ENCODE results near the gene ZNF267. TPM values are rescaled to one million over a fixed set of nuclear protein-coding genes. Genes with fewer than 3 reads are reported as not detected.
"Not testable (repeated sequence)": the region's sequence is repeated elsewhere in the genome, so short reads cannot be mapped to it uniquely, and the experiment has no call there.

The ZNF267 gene
- total and polyA plus RNA-seq, 2 donors (not counting 3 experiments of a cell fraction or from before 2014, with no cell fraction given) = 5.2 to 19.1 TPM

DNA sequence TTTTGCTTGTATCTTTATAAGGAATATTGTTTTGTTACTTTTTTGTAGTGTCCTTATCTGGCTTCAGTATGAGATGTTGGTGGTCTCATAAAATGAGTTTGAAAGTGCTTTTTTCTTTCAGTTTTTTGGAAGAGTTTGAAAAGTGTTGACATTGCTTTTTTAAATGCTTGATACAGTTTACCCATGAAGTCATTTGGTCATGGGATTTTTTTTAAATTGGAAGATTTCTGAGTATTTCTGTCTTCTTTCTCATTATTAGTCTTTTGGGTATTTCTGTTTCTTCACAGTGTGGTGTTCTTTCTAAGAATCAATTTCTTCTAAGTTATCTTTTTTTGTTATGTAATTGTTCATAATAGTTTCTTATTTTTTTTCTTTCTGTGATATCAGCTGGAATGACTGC, 15.1 kb downstream of the ZNF267 start:
- dilution Hi-C loops (cut with MboI; ENCODE audit: extremely low pct_ligation_motif_present, low sequenced_read_pairs) (no loop called here), intact Hi-C loops (cut with micrococcal nuclease) (no loop called here)
- Histone ChIP-seq H3K27me3 (ENCODE audit: control insufficient read depth in 2 of 2, insufficient read depth in 2 of 2, low read length in 2 of 2) (no peaks in the 10 kb centered on the region), H3K4me3 (replicated peaks in 1 of 3; ENCODE audit: insufficient read depth in 1 of 3, low read depth in 1 of 3, low read length in 3 of 3) (no peak overlapping the region), H3K27ac (ENCODE audit: insufficient read depth, low read depth, low read length) (no peak overlapping the region), H3K9me1 (replicated peaks; ENCODE audit: control insufficient read depth, extremely low read depth, insufficient read depth, low read length) (no peaks in the 10 kb centered on the region), H3K79me2 (ENCODE audit: control insufficient read depth, insufficient read depth, low read length) (peaks cover 84% of the 10 kb centered on the region), H4K20me1 (replicated peaks; ENCODE audit: control insufficient read depth, extremely low read depth, insufficient read depth, low read length) (peaks cover 8% of the 10 kb centered on the region), H3K4me2 (ENCODE audit: insufficient read depth, low read length) (no peak overlapping the region), H2AFZ (ENCODE audit: low read depth, low read length) (no peak overlapping the region), H3K4me1 (ENCODE audit: control insufficient read depth, extremely low read depth, insufficient read depth, low read length) (no peaks in the 10 kb centered on the region), H3K9me3 (replicated peaks; ENCODE audit: control insufficient read depth, insufficient read depth, low read length) (peaks cover 3% of the 10 kb centered on the region), H3K9ac (replicated peaks; ENCODE audit: extremely low read depth, insufficient read depth, low read length) (no peak overlapping the region), H3K36me3 (ENCODE audit: control insufficient read depth in 2 of 2, extremely low read depth in 1 of 2, insufficient read depth in 2 of 2, low read length in 2 of 2) (peaks cover 15 to 28% of the 10 kb centered on the region in 2 experiments)
- DNase-seq (ENCODE audit: low read depth, low spot score) (no peak), FAIRE-seq (no peak)
- POLR2A ChIA-PET = interaction anchor here (0.7 kb wide), 1 partner anchor 668 kb away, joined by 5 read pairs; no protein-coding TSS in a partner anchor
- CTCF ChIA-PET = no interaction called here
- BruUV-seq (replicated peaks) = no TSS peak
- TF ChIP-seq, protein P1, sequence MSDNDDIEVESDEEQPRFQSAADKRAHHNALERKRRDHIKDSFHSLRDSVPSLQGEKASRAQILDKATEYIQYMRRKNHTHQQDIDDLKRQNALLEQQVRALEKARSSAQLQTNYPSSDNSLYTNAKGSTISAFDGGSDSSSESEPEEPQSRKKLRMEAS (IDR thresholded peaks at IDR 0.05; ENCODE audit: insufficient read depth, insufficient read length) = no peak
- TF ChIP-seq EZH2 (IDR thresholded peaks at IDR 0.05; ENCODE audit: borderline replicate concordance, low read depth, low read length, severe bottlenecking) (no peak), POLR2A (IDR thresholded peaks at IDR 0.05; ENCODE audit: low read depth, low read length) (no peak), MYC (IDR thresholded peaks at IDR 0.05; ENCODE audit: low read depth, low read length) (no peak), FOS (IDR thresholded peaks at IDR 0.05; ENCODE audit: borderline replicate concordance, insufficient read depth, low read length) (no peak), POLR2AphosphoS5 (IDR thresholded peaks at IDR 0.05; ENCODE audit: insufficient read depth, low read depth, low read length) (no peak), JUN (IDR thresholded peaks at IDR 0.05; ENCODE audit: borderline replicate concordance, insufficient read depth, insufficient read length, low read depth) (no peak), GATA2 (IDR thresholded peaks at IDR 0.05; ENCODE audit: insufficient read depth, insufficient read length, low read depth, low read length) (no peak)
- TF ChIP-seq, protein P2, sequence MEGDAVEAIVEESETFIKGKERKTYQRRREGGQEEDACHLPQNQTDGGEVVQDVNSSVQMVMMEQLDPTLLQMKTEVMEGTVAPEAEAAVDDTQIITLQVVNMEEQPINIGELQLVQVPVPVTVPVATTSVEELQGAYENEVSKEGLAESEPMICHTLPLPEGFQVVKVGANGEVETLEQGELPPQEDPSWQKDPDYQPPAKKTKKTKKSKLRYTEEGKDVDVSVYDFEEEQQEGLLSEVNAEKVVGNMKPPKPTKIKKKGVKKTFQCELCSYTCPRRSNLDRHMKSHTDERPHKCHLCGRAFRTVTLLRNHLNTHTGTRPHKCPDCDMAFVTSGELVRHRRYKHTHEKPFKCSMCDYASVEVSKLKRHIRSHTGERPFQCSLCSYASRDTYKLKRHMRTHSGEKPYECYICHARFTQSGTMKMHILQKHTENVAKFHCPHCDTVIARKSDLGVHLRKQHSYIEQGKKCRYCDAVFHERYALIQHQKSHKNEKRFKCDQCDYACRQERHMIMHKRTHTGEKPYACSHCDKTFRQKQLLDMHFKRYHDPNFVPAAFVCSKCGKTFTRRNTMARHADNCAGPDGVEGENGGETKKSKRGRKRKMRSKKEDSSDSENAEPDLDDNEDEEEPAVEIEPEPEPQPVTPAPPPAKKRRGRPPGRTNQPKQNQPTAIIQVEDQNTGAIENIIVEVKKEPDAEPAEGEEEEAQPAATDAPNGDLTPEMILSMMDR (IDR thresholded peaks at IDR 0.05; ENCODE audit: extremely low read depth in 1 of 2, insufficient read depth in 1 of 2, low read depth in 1 of 2, low read length in 2 of 2) = no peak

DNA sequence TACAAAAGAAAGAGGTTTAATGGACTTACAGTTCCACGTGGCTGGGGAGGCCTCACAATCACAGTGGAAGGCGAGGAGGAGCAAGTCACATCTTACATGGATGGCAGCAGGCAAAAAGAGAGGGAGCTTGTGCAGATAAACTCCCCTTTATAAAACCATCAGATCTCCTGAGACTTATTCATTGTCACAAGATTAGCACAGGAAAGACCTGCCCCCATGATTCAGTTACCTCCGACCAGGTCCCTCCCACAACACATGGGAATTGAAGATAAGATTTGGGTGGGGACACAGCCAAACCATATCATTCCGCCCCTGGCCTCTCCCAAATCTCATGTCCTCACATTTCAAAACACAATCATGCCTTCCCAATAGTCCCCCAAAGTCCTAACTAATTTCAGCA, 18.5 kb downstream of the ZNF267 start:
- H3K27me3 ChIP-seq (ENCODE audit: control insufficient read depth in 2 of 2, insufficient read depth in 2 of 2, low read length in 2 of 2); H2AFZ ChIP-seq (ENCODE audit: low read depth, low read length); CTCF ChIA-PET; H3K9me1 ChIP-seq (replicated peaks; ENCODE audit: control insufficient read depth, extremely low read depth, insufficient read depth, low read length); POLR2A ChIA-PET; H3K9me3 ChIP-seq (replicated peaks; ENCODE audit: control insufficient read depth, insufficient read depth, low read length); BruUV-seq (replicated peaks); H4K20me1 ChIP-seq (replicated peaks; ENCODE audit: control insufficient read depth, extremely low read depth, insufficient read depth, low read length); H3K9ac ChIP-seq (replicated peaks; ENCODE audit: extremely low read depth, insufficient read depth, low read length); intact Hi-C loops (cut with micrococcal nuclease); H3K4me2 ChIP-seq (ENCODE audit: insufficient read depth, low read length); H3K4me3 ChIP-seq (replicated peaks in 1 of 3; ENCODE audit: insufficient read depth in 1 of 3, low read depth in 1 of 3, low read length in 3 of 3); dilution Hi-C loops (cut with MboI; ENCODE audit: extremely low pct_ligation_motif_present, low sequenced_read_pairs); H3K27ac ChIP-seq (ENCODE audit: insufficient read depth, low read depth, low read length); DNase-seq (ENCODE audit: low read depth, low spot score); FAIRE-seq; H3K4me1 ChIP-seq (ENCODE audit: control insufficient read depth, extremely low read depth, insufficient read depth, low read length): not testable (repeated sequence)
- Histone ChIP-seq H3K79me2 (ENCODE audit: control insufficient read depth, insufficient read depth, low read length) (peaks cover 81% of the 10 kb centered on the region), H3K36me3 (ENCODE audit: control insufficient read depth in 2 of 2, extremely low read depth in 1 of 2, insufficient read depth in 2 of 2, low read length in 2 of 2) (peaks cover 24 to 26% of the 10 kb centered on the region in 2 experiments)
